NB4 (cell line): Measurements from ENCODE around the gene POLR3B.

Experiments used
- DNase-seq: peaks from one replicate; pipeline ENCODE4 v3.0.0; 2010; ENCODE audit warnings: low read depth
- H3K4me3 ChIP-seq: one replicate; pipeline ENCODE4 v1.5.1; 2011; ENCODE audit warnings: mild to moderate bottlenecking, low read depth, low read length, moderate library complexity
- MYC ChIP-seq: IDR thresholded peaks from 2 replicates; pipeline ENCODE4 v1.6.1; 2011; ENCODE audit warnings: low read depth, low read length
- POLR2A ChIP-seq: IDR thresholded peaks from 2 replicates; pipeline ENCODE4 v1.6.1; 2011; ENCODE audit warnings: mild to moderate bottlenecking; ENCODE audit not compliant: insufficient read length; ENCODE audit errors: extremely low read depth
- TF ChIP-seq, protein P1 (sequence below): IDR thresholded peaks from 2 replicates; pipeline ENCODE4 v1.6.1; 2011; ENCODE audit warnings: low read depth, low read length
- TF ChIP-seq, protein P2 (sequence below): IDR thresholded peaks from one replicate; pipeline ENCODE4 v1.5.1; 2012; ENCODE audit warnings: low read depth, low read length

The POLR3B gene

DNA sequence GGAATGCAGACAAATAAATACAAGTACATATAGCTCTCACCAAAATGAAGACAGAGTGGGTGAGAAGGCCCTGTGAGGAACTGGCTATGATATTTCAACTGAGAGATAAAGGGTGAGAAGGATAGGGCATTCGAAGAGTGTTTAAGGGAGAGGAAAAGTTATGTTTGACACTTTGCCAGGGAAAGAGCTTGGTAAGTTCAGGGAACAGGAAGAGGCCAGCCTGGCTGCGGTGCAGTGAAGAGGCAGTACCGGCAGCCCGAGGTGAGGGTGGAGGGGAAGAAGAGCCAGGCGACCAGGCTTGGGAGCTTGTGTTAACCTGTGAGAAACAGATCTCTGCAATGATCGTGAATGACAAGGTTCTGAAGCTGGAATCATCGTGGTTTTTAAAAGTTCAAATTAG, 140.5 kb downstream of the POLR3B start:
- no peak for DNase-seq
- H3K4me3 ChIP-seq = no peak overlapping the region
- TF ChIP-seq, protein P1, sequence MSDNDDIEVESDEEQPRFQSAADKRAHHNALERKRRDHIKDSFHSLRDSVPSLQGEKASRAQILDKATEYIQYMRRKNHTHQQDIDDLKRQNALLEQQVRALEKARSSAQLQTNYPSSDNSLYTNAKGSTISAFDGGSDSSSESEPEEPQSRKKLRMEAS = no peak
- no peak for TF ChIP-seq POLR2A
- TF ChIP-seq, protein P2, sequence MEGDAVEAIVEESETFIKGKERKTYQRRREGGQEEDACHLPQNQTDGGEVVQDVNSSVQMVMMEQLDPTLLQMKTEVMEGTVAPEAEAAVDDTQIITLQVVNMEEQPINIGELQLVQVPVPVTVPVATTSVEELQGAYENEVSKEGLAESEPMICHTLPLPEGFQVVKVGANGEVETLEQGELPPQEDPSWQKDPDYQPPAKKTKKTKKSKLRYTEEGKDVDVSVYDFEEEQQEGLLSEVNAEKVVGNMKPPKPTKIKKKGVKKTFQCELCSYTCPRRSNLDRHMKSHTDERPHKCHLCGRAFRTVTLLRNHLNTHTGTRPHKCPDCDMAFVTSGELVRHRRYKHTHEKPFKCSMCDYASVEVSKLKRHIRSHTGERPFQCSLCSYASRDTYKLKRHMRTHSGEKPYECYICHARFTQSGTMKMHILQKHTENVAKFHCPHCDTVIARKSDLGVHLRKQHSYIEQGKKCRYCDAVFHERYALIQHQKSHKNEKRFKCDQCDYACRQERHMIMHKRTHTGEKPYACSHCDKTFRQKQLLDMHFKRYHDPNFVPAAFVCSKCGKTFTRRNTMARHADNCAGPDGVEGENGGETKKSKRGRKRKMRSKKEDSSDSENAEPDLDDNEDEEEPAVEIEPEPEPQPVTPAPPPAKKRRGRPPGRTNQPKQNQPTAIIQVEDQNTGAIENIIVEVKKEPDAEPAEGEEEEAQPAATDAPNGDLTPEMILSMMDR = no peak

DNA sequence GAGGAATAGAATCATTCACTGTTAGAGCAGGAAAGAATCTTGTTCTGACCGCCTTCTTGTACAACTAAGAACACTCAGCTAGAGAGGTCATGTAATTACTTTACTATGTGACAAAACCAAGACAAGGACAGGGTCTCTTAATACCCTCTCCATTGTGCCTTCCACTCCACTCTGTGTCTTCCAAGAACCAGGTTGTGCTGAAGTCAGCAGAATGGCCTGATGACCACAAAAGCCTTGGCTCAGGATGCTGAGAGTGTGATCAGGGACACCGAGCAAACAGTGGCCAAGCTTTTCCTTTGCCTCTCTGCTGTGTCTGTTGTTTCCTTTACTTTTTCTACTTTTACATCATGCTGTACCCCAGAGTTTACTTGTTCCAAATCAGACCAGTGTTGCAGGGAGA, 142.1 kb downstream of the POLR3B start:
- DNase-seq = no peak
- TF ChIP-seq POLR2A = no peak
- TF ChIP-seq, protein P2 = no peak
- TF ChIP-seq MYC = no peak
- TF ChIP-seq, protein P1 = no peak
- no peak overlapping the region for H3K4me3 ChIP-seq

DNA sequence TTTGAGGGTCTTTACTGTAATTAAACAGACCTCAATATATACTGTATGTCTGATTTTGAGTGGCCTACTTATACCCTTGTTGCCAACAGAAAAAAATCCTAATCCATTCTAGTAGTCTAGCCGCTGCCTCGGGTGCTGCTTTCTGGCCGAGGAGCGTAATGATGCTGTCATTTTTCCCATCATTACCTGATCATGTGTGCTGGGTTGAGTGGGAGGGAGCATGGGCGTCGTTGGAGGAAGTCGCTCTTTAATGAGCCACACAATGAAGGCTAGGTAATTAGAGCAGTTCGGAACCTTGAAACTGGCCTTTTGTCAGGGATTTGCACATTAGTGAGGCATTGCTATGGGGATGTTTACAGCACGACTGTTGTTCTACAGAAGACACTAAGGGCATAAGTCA, 149.1 kb downstream of the POLR3B start:
- no peak overlapping the region for H3K4me3 ChIP-seq
- no peak for TF ChIP-seq MYC
- TF ChIP-seq, protein P2 = no peak
- no peak for TF ChIP-seq POLR2A
- TF ChIP-seq, protein P1 = no peak
- no peak for DNase-seq

DNA sequence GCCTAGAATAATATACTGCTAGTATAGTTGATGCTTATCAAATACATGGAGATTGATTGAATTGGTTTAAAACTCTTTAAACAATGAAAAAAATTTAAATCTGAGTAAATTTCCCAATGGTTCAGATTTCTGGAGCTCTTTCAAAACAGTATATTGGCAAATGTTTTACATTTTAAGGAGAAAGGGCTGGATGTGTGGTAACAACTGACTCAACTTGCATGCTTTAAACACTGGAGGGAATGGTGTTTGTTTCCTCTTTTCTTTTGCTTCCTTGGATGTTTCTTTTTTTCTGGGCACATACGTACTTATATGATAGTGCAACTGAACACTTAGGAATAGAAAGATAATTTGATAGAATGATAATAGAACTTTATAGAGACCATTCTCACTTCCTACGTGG, 151.4 kb downstream of the POLR3B start:
- DNase-seq = no peak
- no peak overlapping the region for H3K4me3 ChIP-seq
- TF ChIP-seq, protein P1 = no peak
- TF ChIP-seq, protein P2 = no peak
- TF ChIP-seq MYC (no peak), POLR2A (no peak)

DNA sequence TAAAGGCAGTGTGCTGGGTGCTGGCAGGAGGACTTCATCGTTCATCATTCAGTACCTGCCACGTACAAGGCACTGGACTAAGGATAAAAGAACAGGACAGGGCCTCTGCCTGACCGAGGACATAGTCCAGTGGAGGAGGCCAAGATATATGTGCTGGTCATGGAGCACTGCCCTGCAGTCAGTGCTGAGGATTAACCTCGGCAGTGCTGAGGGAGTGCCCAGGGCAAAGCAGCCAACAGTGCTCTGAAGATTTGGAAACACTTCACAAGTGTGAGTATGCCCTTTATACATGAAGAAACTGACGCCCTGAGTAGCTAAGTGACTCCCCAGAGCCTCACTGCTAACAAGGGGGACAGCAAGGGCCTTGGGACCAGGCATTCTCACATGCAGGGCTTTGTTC, 153.8 kb downstream of the POLR3B start:
- no peak overlapping the region for H3K4me3 ChIP-seq
- no peak for DNase-seq
- TF ChIP-seq, protein P1 = no peak
- TF ChIP-seq, protein P2 = no peak
- TF ChIP-seq POLR2A (no peak), MYC (no peak)

DNA sequence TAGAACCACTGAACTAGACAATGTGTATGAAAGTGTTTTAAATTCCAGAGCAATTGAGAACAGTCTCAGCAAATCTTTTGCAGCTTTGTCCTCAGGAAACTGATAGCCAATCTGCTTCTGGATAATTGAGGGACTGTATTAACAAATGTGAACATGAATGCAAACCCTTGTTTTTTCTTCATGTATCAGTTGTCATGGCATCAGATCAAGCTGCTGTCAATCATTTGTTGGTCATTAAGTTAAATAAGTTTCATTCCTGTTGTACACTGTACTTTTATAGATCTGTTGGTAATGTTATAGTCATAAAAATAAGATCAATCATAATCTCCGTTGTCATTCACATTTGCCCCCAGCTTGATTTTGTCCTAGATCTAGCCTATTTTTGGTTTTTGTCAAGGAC, 159.8 kb downstream of the POLR3B start:
- DNase-seq = no peak

More for the DNA sequence above, 159.8 kb downstream of the POLR3B start:
- TF ChIP-seq MYC (no peak), POLR2A (no peak)
- TF ChIP-seq, protein P2 = no peak
- TF ChIP-seq, protein P1 = no peak
- H3K4me3 ChIP-seq = no peak overlapping the region
